SK-N-SH treated with all-trans-retinoic acid at 6 μM for 48 hours (cell line): ENCODE data around the gene SP7.

Experiments
- CSDC2 ChIP-seq: fragments of 250-450 bp; sonication (Bioruptor Pico); IDR thresholded peaks from 2 replicates; pipeline ENCODE4 v1.5.0; 2020; ENCODE audit warnings: mild to moderate bottlenecking, moderate library complexity
- PATZ1 ChIP-seq: fragments of 250-450 bp; sonication (Bioruptor Pico); IDR thresholded peaks from 2 replicates; pipeline ENCODE4 v1.8.0; 2020; ENCODE audit warnings: mild to moderate bottlenecking, moderate library complexity, borderline replicate concordance
- PPARA ChIP-seq: fragments of 250-450 bp; sonication (Bioruptor Pico); IDR thresholded peaks from 2 replicates; pipeline ENCODE4 v1.5.0; 2020; ENCODE audit warnings: mild to moderate bottlenecking, borderline replicate concordance
- RARB ChIP-seq: fragments of 250-450 bp; sonication (Bioruptor Pico); IDR thresholded peaks from 2 replicates; pipeline ENCODE4 v1.8.0; 2021; ENCODE audit warnings: mild to moderate bottlenecking, moderate library complexity
- ZNF565 ChIP-seq: fragments of 450-650 bp; formaldehyde crosslinking; conservative IDR thresholded peaks from 2 replicates; pipeline ENCODE4 v1.5.0; 2020; ENCODE audit warnings: low read depth, mild to moderate bottlenecking, moderate library complexity
- TF ChIP-seq, protein P1 (sequence below): fragments of 250-450 bp; sonication (Bioruptor Pico); IDR thresholded peaks from 2 replicates; pipeline ENCODE4 v1.5.1; 2021; ENCODE audit warnings: mild to moderate bottlenecking, moderate library complexity

DNA sequence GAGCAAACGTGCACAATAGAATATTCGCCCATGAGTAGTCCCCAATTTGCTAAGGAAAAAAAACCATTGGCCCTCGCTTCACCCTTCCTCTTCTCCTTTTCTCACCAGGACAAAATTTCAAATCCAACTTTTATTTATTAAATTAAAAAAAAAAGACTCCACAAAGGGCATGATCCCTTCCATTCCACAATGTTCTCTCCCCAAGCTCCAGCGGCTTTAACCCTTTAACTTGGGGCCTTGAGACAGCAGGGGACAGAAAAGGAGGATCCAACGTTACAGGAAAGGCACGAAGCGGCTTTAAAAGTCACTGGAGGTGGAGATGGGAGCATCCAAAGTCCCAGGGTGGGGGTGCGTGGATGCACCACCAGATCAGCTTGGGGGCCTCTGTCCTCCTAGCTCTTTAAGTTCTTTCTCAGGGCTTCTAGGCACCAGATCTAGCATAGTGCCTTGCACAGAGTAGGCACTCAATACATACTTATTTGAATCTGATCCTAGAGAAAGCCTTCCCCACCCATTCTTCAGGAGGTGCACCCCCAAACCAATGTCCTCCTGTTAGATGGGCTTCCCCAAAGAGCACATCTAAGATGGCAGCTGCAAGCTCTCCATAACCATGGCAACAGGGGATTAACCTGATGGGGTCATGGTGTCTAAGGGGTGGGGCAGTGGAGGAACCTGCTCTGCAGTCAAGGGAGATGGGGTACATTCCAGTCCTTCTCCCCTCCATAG lies 9.5 kb downstream of the SP7 start:
- TF ChIP-seq PPARA (CRISPR knock-in tag) (no peak), CSDC2 (CRISPR knock-in tag) (no peak), RARB (no peak), ZNF565 (CRISPR knock-in tag) (no peak), PATZ1 (CRISPR knock-in tag) (no peak)
- TF ChIP-seq, protein P1, sequence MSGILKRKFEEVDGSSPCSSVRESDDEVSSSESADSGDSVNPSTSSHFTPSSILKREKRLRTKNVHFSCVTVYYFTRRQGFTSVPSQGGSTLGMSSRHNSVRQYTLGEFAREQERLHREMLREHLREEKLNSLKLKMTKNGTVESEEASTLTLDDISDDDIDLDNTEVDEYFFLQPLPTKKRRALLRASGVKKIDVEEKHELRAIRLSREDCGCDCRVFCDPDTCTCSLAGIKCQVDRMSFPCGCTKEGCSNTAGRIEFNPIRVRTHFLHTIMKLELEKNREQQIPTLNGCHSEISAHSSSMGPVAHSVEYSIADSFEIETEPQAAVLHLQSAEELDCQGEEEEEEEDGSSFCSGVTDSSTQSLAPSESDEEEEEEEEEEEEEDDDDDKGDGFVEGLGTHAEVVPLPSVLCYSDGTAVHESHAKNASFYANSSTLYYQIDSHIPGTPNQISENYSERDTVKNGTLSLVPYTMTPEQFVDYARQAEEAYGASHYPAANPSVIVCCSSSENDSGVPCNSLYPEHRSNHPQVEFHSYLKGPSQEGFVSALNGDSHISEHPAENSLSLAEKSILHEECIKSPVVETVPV: no peak
